HepG2 (cell line): ENCODE results near the gene GDF9. TPM values are rescaled to one million over a fixed set of nuclear protein-coding genes. Genes with fewer than 3 reads are reported as not detected.

Experiments used
- CEBPZ ChIP-seq: IDR thresholded peaks from 2 replicates; pipeline ENCODE4 v1.6.1; 2012; ENCODE audit warnings: low read length, improper control_type of control experiment
- CHD4 ChIP-seq: fragments of 200-600 bp; sonication (generic); IDR thresholded peaks from 2 replicates; pipeline ENCODE4 v1.7.0; 2017; ENCODE audit warnings: mild to moderate bottlenecking, low read length, borderline replicate concordance
- CREB3 ChIP-seq: sonication (generic); formaldehyde crosslinking; IDR thresholded peaks from 2 replicates; pipeline ENCODE4 v1.5.0; 2020; ENCODE audit warnings: missing genetic modification reagents
- EHMT2 ChIP-seq: fragments of 200-600 bp; sonication (generic); IDR thresholded peaks from 2 replicates; pipeline ENCODE4 v1.7.0; 2017; ENCODE audit warnings: antibody characterized with exemption, low read depth, low read length, borderline replicate concordance
- HMG20B ChIP-seq: conservative IDR thresholded peaks from 2 replicates; pipeline ENCODE4 v1.6.1; 2016; ENCODE audit warnings: missing genetic modification reagents, missing compliant biosample characterization
- MAZ ChIP-seq, 2 experiments: sonication (generic) in 1 of 2; formaldehyde crosslinking in 1 of 2; IDR thresholded peaks; 2 replicates each; pipeline versions ENCODE4 v1.5.0 to v1.6.1; 2012 to 2020; ENCODE audit warnings: low read depth in 2 of 2, mild to moderate bottlenecking in 2 of 2, borderline replicate concordance in 1 of 2, improper control_type of control experiment in 1 of 2, low read length in 1 of 2, missing genetic modification reagents in 1 of 2, moderate library complexity in 1 of 2
- MED13 ChIP-seq: sonication (generic); formaldehyde crosslinking; IDR thresholded peaks from 2 replicates; pipeline ENCODE4 v1.5.0; 2020; ENCODE audit warnings: missing genetic modification reagents
- MXI1 ChIP-seq: IDR thresholded peaks from 3 replicates; pipeline ENCODE4 v1.6.1; 2012; ENCODE audit warnings: low read depth, low read length, inconsistent platforms, borderline replicate concordance
- ONECUT2 ChIP-seq: sonication (generic); formaldehyde crosslinking; IDR thresholded peaks from 2 replicates; pipeline ENCODE4 v1.4.0; 2020; ENCODE audit warnings: missing genetic modification reagents
- POGZ ChIP-seq: sonication (generic); formaldehyde crosslinking; IDR thresholded peaks from 2 replicates; pipeline ENCODE4 v1.4.0; 2020; ENCODE audit warnings: mild to moderate bottlenecking, missing genetic modification reagents
- SIN3A ChIP-seq: IDR thresholded peaks from 2 replicates; pipeline ENCODE4 v1.6.1; 2011; ENCODE audit warnings: low read depth, mild to moderate bottlenecking, control low read depth, low read length, borderline replicate concordance
- SMAD9 ChIP-seq: sonication (generic); formaldehyde crosslinking; IDR thresholded peaks from 2 replicates; pipeline ENCODE4 v1.5.1; 2020; ENCODE audit warnings: mild to moderate bottlenecking, missing genetic modification reagents
- SUZ12 ChIP-seq: fragments of 150-350 bp; IDR thresholded peaks from 2 replicates; pipeline ENCODE4 v1.6.1; 2014; ENCODE audit warnings: low read depth, low read length
- THYN1 ChIP-seq: sonication (generic); formaldehyde crosslinking; IDR thresholded peaks from 2 replicates; pipeline ENCODE4 v1.8.1; 2023; ENCODE audit warnings: low read depth, mild to moderate bottlenecking, moderate library complexity, missing genetic modification reagents, borderline replicate concordance
- ZC3H13 ChIP-seq: sonication (generic); formaldehyde crosslinking; IDR thresholded peaks from 2 replicates; pipeline ENCODE4 v1.8.1; 2023; ENCODE audit warnings: mild to moderate bottlenecking, missing genetic modification reagents, moderate library complexity
- ZNF138 ChIP-seq: sonication (generic); formaldehyde crosslinking; IDR thresholded peaks from 2 replicates; pipeline ENCODE4 v1.5.0; 2020; ENCODE audit warnings: mild to moderate bottlenecking, low read depth, missing genetic modification reagents
- ZNF160 ChIP-seq: sonication (generic); formaldehyde crosslinking; IDR thresholded peaks from 2 replicates; pipeline ENCODE4 v1.8.0; 2022; ENCODE audit warnings: mild to moderate bottlenecking, inconsistent platforms, missing genetic modification reagents
- ZNF335 ChIP-seq: sonication (generic); formaldehyde crosslinking; IDR thresholded peaks from 2 replicates; pipeline ENCODE4 v1.4.0; 2020; ENCODE audit warnings: missing genetic modification reagents
- ZNF33B ChIP-seq: sonication (generic); formaldehyde crosslinking; IDR thresholded peaks from 2 replicates; pipeline ENCODE4 v1.5.1; 2020; ENCODE audit warnings: mild to moderate bottlenecking, missing genetic modification reagents
- ZNF567 ChIP-seq: sonication (generic); formaldehyde crosslinking; IDR thresholded peaks from 2 replicates; pipeline ENCODE4 v1.8.1; 2023; ENCODE audit warnings: mild to moderate bottlenecking, missing genetic modification reagents, borderline replicate concordance
- ZNF713 ChIP-seq: sonication (generic); formaldehyde crosslinking; IDR thresholded peaks from 2 replicates; pipeline ENCODE4 v1.4.0; 2020; ENCODE audit warnings: mild to moderate bottlenecking, missing genetic modification reagents
- ZNF850 ChIP-seq: sonication (generic); formaldehyde crosslinking; conservative IDR thresholded peaks from 2 replicates; pipeline ENCODE4 v1.9.0; 2021; ENCODE audit warnings: mild to moderate bottlenecking, missing genetic modification reagents
- polyA plus RNA-seq, 8 experiments: library from polyadenylated mRNA; depleted of rRNA in 3 of 8; stranded (reverse) in 7 of 8; unstranded in 1 of 8; fragments of >200 nt; fragmentation: Illumina TruSeq in 4 of 8; extraction: Trizol in 4 of 8; gene quantifications; 2 replicates each; pipeline versions ENCODE4 v1.2.1 to v1.2.3, GENCODE V29; 2011 to 2016; ENCODE audit warnings: low read depth in 4 of 8, missing spikeins in 1 of 8, mixed read lengths in 1 of 8; ENCODE audit not compliant: insufficient read depth in 1 of 8
- total RNA-seq, 5 experiments: library from RNA; depleted of rRNA; stranded (reverse); fragments of >200 nt; fragmentation: Illumina TruSeq; extraction: Trizol; gene quantifications; 2 replicates each; pipeline ENCODE4 v1.2.3, GENCODE V29; 2016; ENCODE audit warnings: low read depth in 1 of 5
- TF ChIP-seq, protein P1 (sequence below): IDR thresholded peaks from 2 replicates; pipeline ENCODE4 v1.6.1; 2016; ENCODE audit warnings: low read depth, borderline replicate concordance
- TF ChIP-seq, protein P2 (sequence below): sonication (generic); formaldehyde crosslinking; IDR thresholded peaks from 2 replicates; pipeline ENCODE4 v1.8.1; 2023; ENCODE audit warnings: mild to moderate bottlenecking, missing genetic modification reagents

Gene GDF9
- total and polyA plus RNA-seq, 2 of the 13 experiments (the other 11 are each of a cell fraction or from before 2014, with no cell fraction given): 0.33 to 0.38 TPM

DNA sequence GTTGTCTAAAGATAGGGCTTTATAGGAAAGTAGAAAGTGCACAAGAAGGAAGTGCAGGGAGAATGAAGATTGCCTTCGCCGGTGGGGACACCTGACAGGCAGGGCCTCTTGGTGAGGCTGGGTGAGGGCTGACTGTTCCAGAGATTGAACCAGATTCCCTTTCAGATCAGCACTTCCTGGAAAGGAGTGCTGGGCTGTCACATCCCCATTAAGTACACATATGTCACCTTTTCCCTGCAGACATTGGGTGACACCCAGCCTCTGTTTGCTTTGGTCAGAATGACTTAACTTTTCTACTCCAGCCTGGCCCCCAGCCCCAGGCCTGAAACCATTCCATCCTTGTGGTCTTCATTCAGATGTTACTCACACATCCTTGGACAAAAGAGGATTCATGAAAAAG lies 28.4 kb downstream of the GDF9 start (continued):
- TF ChIP-seq THYN1 (no peak), SIN3A (0 out of 2 replicates have a peak, but pooled peaks have one; percentile 70), SMAD9 (CRISPR knock-in tag) (no peak), MED13 (CRISPR knock-in tag) (no peak; the same call in 1 of the 2 replicates), POGZ (CRISPR knock-in tag) (no peak), SUZ12 (no peak), CHD4 (no peak), CREB3 (CRISPR knock-in tag) (no peak), ZNF160 (CRISPR knock-in tag) (no peak), MXI1 (peak; percentile 51; the same call in 1 of the 3 replicates), ZNF33B (CRISPR knock-in tag) (no peak), ZNF713 (CRISPR knock-in tag) (no peak), ONECUT2 (CRISPR knock-in tag) (no peak), ZNF138 (no peak), EHMT2 (no peak), CEBPZ (no peak), ZNF335 (CRISPR knock-in tag) (no peak), ZNF850 (no peak), ZNF567 (CRISPR knock-in tag) (no peak), MAZ (IDR thresholded peaks at IDR 0.05; ENCODE audit: borderline replicate concordance, low read depth, low read length) (peak; percentile 51; the same call in 1 of the 2 replicates), MAZ (CRISPR knock-in tag; IDR thresholded peaks at IDR 0.05; ENCODE audit: low read depth) (peak; percentile 67), ZC3H13 (CRISPR knock-in tag) (no peak), HMG20B (CRISPR knock-in tag) (0 out of 2 replicates have a peak, but pooled peaks have one; percentile 31)
- TF ChIP-seq, protein P1, sequence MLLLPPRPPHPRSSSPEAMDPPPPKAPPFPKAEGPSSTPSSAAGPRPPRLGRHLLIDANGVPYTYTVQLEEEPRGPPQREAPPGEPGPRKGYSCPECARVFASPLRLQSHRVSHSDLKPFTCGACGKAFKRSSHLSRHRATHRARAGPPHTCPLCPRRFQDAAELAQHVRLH (CRISPR knock-in tag): no peak; the same call in 1 of the 2 replicates
- TF ChIP-seq, protein P2, sequence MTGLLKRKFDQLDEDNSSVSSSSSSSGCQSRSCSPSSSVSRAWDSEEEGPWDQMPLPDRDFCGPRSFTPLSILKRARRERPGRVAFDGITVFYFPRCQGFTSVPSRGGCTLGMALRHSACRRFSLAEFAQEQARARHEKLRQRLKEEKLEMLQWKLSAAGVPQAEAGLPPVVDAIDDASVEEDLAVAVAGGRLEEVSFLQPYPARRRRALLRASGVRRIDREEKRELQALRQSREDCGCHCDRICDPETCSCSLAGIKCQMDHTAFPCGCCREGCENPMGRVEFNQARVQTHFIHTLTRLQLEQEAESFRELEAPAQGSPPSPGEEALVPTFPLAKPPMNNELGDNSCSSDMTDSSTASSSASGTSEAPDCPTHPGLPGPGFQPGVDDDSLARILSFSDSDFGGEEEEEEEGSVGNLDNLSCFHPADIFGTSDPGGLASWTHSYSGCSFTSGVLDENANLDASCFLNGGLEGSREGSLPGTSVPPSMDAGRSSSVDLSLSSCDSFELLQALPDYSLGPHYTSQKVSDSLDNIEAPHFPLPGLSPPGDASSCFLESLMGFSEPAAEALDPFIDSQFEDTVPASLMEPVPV: peak; percentile 22; the same call in 1 of the 2 replicates
